Transverse colon (tissue), 4 donors: ENCODE results near the gene LAMA5. TPM values are rescaled to one million over a fixed set of nuclear protein-coding genes. Genes with fewer than 3 reads are reported as not detected.

Source experiments
- DNase-seq: peaks from one replicate; pipeline ENCODE4 v3.0.0-alpha.2; 2019
- H3K27ac ChIP-seq, 4 donors: fragments of 200-600 bp; sonication (generic); 2 replicates each; pipeline ENCODE4 v1.5.1; 2016 to 2018; ENCODE audit warnings: inconsistent platforms in 4 of 4
- H3K27me3 ChIP-seq: fragments of 200-600 bp; sonication (generic); 2 replicates; pipeline ENCODE4 v1.5.1; 2017; ENCODE audit warnings: inconsistent platforms
- H3K36me3 ChIP-seq, 4 donors: fragments of 200-600 bp; sonication (generic); 2 replicates each; pipeline ENCODE4 v1.5.1; 2017 to 2019; ENCODE audit warnings: inconsistent platforms in 4 of 4
- H3K4me1 ChIP-seq, 4 donors: fragments of 200-600 bp; sonication (generic); 2 replicates each; pipeline ENCODE4 v1.5.1; 2017 to 2020; ENCODE audit warnings: inconsistent platforms in 4 of 4
- H3K4me3 ChIP-seq, 4 donors: fragments of 200-600 bp; sonication (generic); 1 replicate in 1 of 4; 2 replicates in 3 of 4; pipeline versions ENCODE4 v1.5.1 to v1.6.1; 2017 to 2019; ENCODE audit warnings: inconsistent platforms in 4 of 4
- H3K9me3 ChIP-seq, 2 donors: fragments of 200-600 bp; sonication (generic); 2 replicates each; pipeline ENCODE4 v1.5.1; 2017 to 2019; ENCODE audit warnings: inconsistent platforms in 2 of 2
- CTCF ChIP-seq, 5 experiments: fragments of 200-600 bp in 3 of 5; fragments of 450-650 bp in 2 of 5; sonication (generic) in 3 of 5; IDR thresholded peaks; 1 replicate in 2 of 5; 2 replicates in 3 of 5; pipeline ENCODE4 v1.5.1; 2016 to 2017; ENCODE audit warnings: antibody characterized with exemption in 5 of 5, inconsistent platforms in 3 of 5, mild to moderate bottlenecking in 2 of 5, moderate library complexity in 1 of 5
- EP300 ChIP-seq: sonication (generic); formaldehyde crosslinking; IDR thresholded peaks from one replicate; pipeline ENCODE4 v1.6.1; 2017; ENCODE audit warnings: antibody characterized with exemption, low read depth
- POLR2A ChIP-seq: fragments of 450-650 bp; IDR thresholded peaks from one replicate; pipeline ENCODE4 v1.6.1; 2016; ENCODE audit warnings: antibody characterized with exemption, mild to moderate bottlenecking, moderate library complexity
- POLR2AphosphoS5 ChIP-seq, 3 donors: sonication (generic); formaldehyde crosslinking; IDR thresholded peaks; one replicate each; pipeline ENCODE4 v1.6.1; 2016; ENCODE audit warnings: antibody characterized with exemption in 3 of 3
- WGBS, 2 donors: methylation state at CpG; one replicate each; pipeline ENCODE4 v1.1.5; 2018; ENCODE audit warnings: low coverage in 1 of 2; 5-methylcytosine and 5-hydroxymethylcytosine counted together
- in situ Hi-C, 4 donors: fragments of 200-750 bp; cut with MboI; loops; one replicate each; pipeline versions ENCODE4 v1.15.0 to v1.15.1; 2017; ENCODE audit warnings: low sequenced_read_pairs in 3 of 4, low pct_ligation_motif_present in 1 of 4, low pct_unique_long_range_greater_than_20kb in 1 of 4
- intact Hi-C: fragments of 100-400 bp; cut with DNase I; formaldehyde crosslinking; loops from one replicate; pipeline ENCODE4 v1.15.1; 2023; ENCODE audit warnings: low total_unique reads
- total RNA-seq, 4 donors: library from RNA; depleted of rRNA; stranded (reverse); fragments of >200 nt; gene quantifications; one replicate each; pipeline ENCODE4 v1.1.0, GENCODE V29; 2016

The LAMA5 gene
- total RNA-seq, 4 donors from 2014 or later, result 33.2 to 269 (median 91.3) TPM

GRCh38 chr20:62333820-62334595, 33.1 kb downstream of the LAMA5 start:
- H3K27ac ChIP-seq, result no peak overlapping the region
- no peaks in the 10 kb centered on the region for H3K9me3 ChIP-seq
- no peak overlapping the region for H3K4me3 ChIP-seq
- intact Hi-C loops (no loop called here), in situ Hi-C loops (no loop called here)
- H3K36me3 ChIP-seq, result no peaks in the 10 kb centered on the region
- H3K4me1 ChIP-seq, result no peaks in the 10 kb centered on the region
- no peak for DNase-seq
- no peak for TF ChIP-seq POLR2AphosphoS5 (IDR thresholded peaks at IDR 0.05)
- TF ChIP-seq CTCF (IDR thresholded peaks at IDR 0.05), result no peak
- TF ChIP-seq POLR2A, result no peak
- TF ChIP-seq EP300, result no peak
- WGBS, 2 donors, result 91% methylated on average over 24 of the region's 37 CpGs; no CpG with 5 or more reads in 1 of the 2 donors
- no peaks in the 10 kb centered on the region for H3K27me3 ChIP-seq

GRCh38 chr20:62332989-62333819, 33.9 kb downstream of the LAMA5 start:
- Histone ChIP-seq H3K4me3 (no peak overlapping the region), H3K27ac (no peak overlapping the region), H3K27me3 (no peaks in the 10 kb centered on the region), H3K9me3 (no peaks in the 10 kb centered on the region), H3K4me1 (no peaks in the 10 kb centered on the region), H3K36me3 (no peaks in the 10 kb centered on the region)
- TF ChIP-seq POLR2AphosphoS5 (IDR thresholded peaks at IDR 0.05) (no peak), POLR2A (no peak), CTCF (IDR thresholded peaks at IDR 0.05) (no peak), EP300 (no peak)
- intact Hi-C loops (no loop called here), in situ Hi-C loops (no loop called here)
- no peak for DNase-seq
- 90% methylated on average over 21 of the region's 34 CpGs; no CpG with 5 or more reads in 1 of the 2 donors for WGBS, 2 donors

- H3K4me3 ChIP-seq, result no peak overlapping the region
- no peaks in the 10 kb centered on the region for H3K4me1 ChIP-seq
- intact Hi-C loops (no loop called here), in situ Hi-C loops (no loop called here)
- DNase-seq, result no peak
- WGBS, 2 donors, result 79% methylated on average over 7 of the region's 16 CpGs; no CpG with 5 or more reads in 1 of the 2 donors
- no peaks in the 10 kb centered on the region for H3K27me3 ChIP-seq
- H3K27ac ChIP-seq, result no peak overlapping the region
- TF ChIP-seq CTCF (IDR thresholded peaks at IDR 0.05) (no peak), POLR2A (no peak), POLR2AphosphoS5 (IDR thresholded peaks at IDR 0.05) (no peak), EP300 (no peak)
- H3K36me3 ChIP-seq, result no peaks in the 10 kb centered on the region
- H3K9me3 ChIP-seq, result no peaks in the 10 kb centered on the region
These were observed 34.7 kb downstream of the LAMA5 start for GRCh38 chr20:62332421-62332820.

- no peaks in the 10 kb centered on the region for H3K27me3 ChIP-seq
- DNase-seq, result no peak
- 92 to 96% methylated on average over 4 to 19 of the region's 19 CpGs for WGBS, 2 donors
- in situ Hi-C loops (no loop called here), intact Hi-C loops (no loop called here)
- TF ChIP-seq POLR2A (no peak), CTCF (IDR thresholded peaks at IDR 0.05) (no peak), EP300 (no peak), POLR2AphosphoS5 (IDR thresholded peaks at IDR 0.05) (no peak)
- H3K4me1 ChIP-seq, result no peaks in the 10 kb centered on the region
- H3K27ac ChIP-seq, result no peak overlapping the region
- no peak overlapping the region for H3K4me3 ChIP-seq
- no peaks in the 10 kb centered on the region for H3K9me3 ChIP-seq
- H3K36me3 ChIP-seq, result no peaks in the 10 kb centered on the region
These were observed 35.8 kb downstream of the LAMA5 start for GRCh38 chr20:62331347-62331746.
